HEK293 (cell line): ENCODE data around the gene MYO5B.

ENCODE experiments used
- CTCF ChIA-PET: fragments of 350-600 bp; formaldehyde crosslinking; extraction: SDS; loops from one replicate; lab custom pipeline; 2021; ENCODE audit warnings: antibody characterized with exemption; lab: Yijun Ruan, JAX
- POLR2A ChIA-PET: fragments of 300-600 bp; formaldehyde crosslinking; extraction: SDS; loops from one replicate; lab custom pipeline; 2020; ENCODE audit warnings: antibody characterized with exemption, inconsistent platforms; lab: Yijun Ruan, JAX
- H3K27ac ChIP-seq: fragments of 200-500 bp; sonication (Bioruptor generic); 2 replicates; pipeline ENCODE4 v1.5.1; 2014; ENCODE audit warnings: low read depth, low read length, control low read depth, inconsistent platforms; ENCODE audit errors: extremely low read depth
- H3K36me3 ChIP-seq, 2 experiments: fragments of 200-500 bp in 1 of 2; sonication (Bioruptor generic) in 1 of 2; 1 replicate in 1 of 2; 2 replicates in 1 of 2; pipeline ENCODE4 v1.5.1; 2014 to 2017; ENCODE audit warnings: inconsistent platforms in 2 of 2, low read length in 2 of 2; ENCODE audit not compliant: control insufficient read depth in 2 of 2, insufficient read depth in 1 of 2
- H3K4me1 ChIP-seq: fragments of 200-500 bp; sonication (Bioruptor generic); 2 replicates; pipeline ENCODE4 v1.5.1; 2014; ENCODE audit warnings: mild to moderate bottlenecking, low read length, inconsistent platforms; ENCODE audit not compliant: control insufficient read depth, insufficient read depth
- H3K4me3 ChIP-seq: 2 replicates; pipeline ENCODE4 v1.5.1; 2011; ENCODE audit warnings: low read depth, mild to moderate bottlenecking, control low read depth, low read length, moderate library complexity
- H3K9me3 ChIP-seq: fragments of 200-500 bp; sonication (Bioruptor generic); 2 replicates; pipeline ENCODE4 v1.5.1; 2014; ENCODE audit warnings: low read depth, low read length, inconsistent platforms; ENCODE audit not compliant: control insufficient read depth, insufficient read depth
- BCL11B ChIP-seq: fragments of 450-650 bp; formaldehyde crosslinking; IDR thresholded peaks from 2 replicates; pipeline ENCODE4 v1.5.1; 2016; ENCODE audit warnings: low read depth, missing biosample characterization, missing genetic modification characterization
- CTCF ChIP-seq: fragments of 450-650 bp; formaldehyde crosslinking; IDR thresholded peaks from 2 replicates; pipeline ENCODE4 v1.5.1; 2016; ENCODE audit warnings: missing biosample characterization, missing genetic modification characterization
- EGR2 ChIP-seq: fragments of 450-650 bp; formaldehyde crosslinking; IDR thresholded peaks from 2 replicates; pipeline ENCODE4 v1.5.1; 2016; ENCODE audit warnings: low read depth, missing biosample characterization, missing genetic modification characterization
- GFI1B ChIP-seq: fragments of 450-650 bp; formaldehyde crosslinking; IDR thresholded peaks from 2 replicates; pipeline ENCODE4 v1.5.1; 2016; ENCODE audit warnings: missing biosample characterization, missing genetic modification characterization
- HOXD13 ChIP-seq: sonication (generic); formaldehyde crosslinking; IDR thresholded peaks from 2 replicates; pipeline ENCODE4 v1.8.0; 2022; ENCODE audit warnings: missing genetic modification reagents, borderline replicate concordance
- KLF10 ChIP-seq: fragments of 450-650 bp; IDR thresholded peaks from 2 replicates; pipeline ENCODE4 v1.5.1; 2018; ENCODE audit warnings: missing biosample characterization, mild to moderate bottlenecking, missing genetic modification characterization
- PRDM2 ChIP-seq: fragments of 450-650 bp; formaldehyde crosslinking; IDR thresholded peaks from 2 replicates; pipeline ENCODE4 v1.5.1; 2016; ENCODE audit warnings: missing biosample characterization, missing genetic modification characterization, borderline replicate concordance
- SCRT2 ChIP-seq: fragments of 450-650 bp; formaldehyde crosslinking; IDR thresholded peaks from 2 replicates; pipeline ENCODE4 v1.5.1; 2016; ENCODE audit warnings: missing biosample characterization, missing genetic modification characterization
- SP3 ChIP-seq: fragments of 450-650 bp; formaldehyde crosslinking; IDR thresholded peaks from 2 replicates; pipeline ENCODE4 v1.5.1; 2016; ENCODE audit warnings: missing biosample characterization, missing genetic modification characterization
- ZBTB1 ChIP-seq: fragments of 450-650 bp; formaldehyde crosslinking; IDR thresholded peaks from 2 replicates; pipeline ENCODE4 v1.5.1; 2016; ENCODE audit warnings: missing biosample characterization, missing genetic modification characterization
- ZFP37 ChIP-seq: fragments of 450-650 bp; formaldehyde crosslinking; IDR thresholded peaks from 2 replicates; pipeline ENCODE4 v1.5.1; 2016; ENCODE audit warnings: missing biosample characterization, missing genetic modification characterization
- ZNF133 ChIP-seq: fragments of 450-650 bp; formaldehyde crosslinking; IDR thresholded peaks from 2 replicates; pipeline ENCODE4 v1.5.1; 2016; ENCODE audit warnings: missing biosample characterization, missing genetic modification characterization
- ZNF26 ChIP-seq: fragments of 450-650 bp; formaldehyde crosslinking; IDR thresholded peaks from 2 replicates; pipeline ENCODE4 v1.5.1; 2016; ENCODE audit warnings: missing biosample characterization, missing genetic modification characterization
- ZNF404 ChIP-seq: fragments of 450-650 bp; formaldehyde crosslinking; IDR thresholded peaks from 2 replicates; pipeline ENCODE4 v1.5.1; 2017; ENCODE audit warnings: missing biosample characterization, missing genetic modification characterization
- ZNF423 ChIP-seq: fragments of 450-650 bp; formaldehyde crosslinking; IDR thresholded peaks from 2 replicates; pipeline ENCODE4 v1.5.1; 2016; ENCODE audit warnings: missing biosample characterization, missing genetic modification characterization
- ZNF488 ChIP-seq: fragments of 450-650 bp; formaldehyde crosslinking; IDR thresholded peaks from 2 replicates; pipeline ENCODE4 v1.5.1; 2016; ENCODE audit warnings: missing biosample characterization, missing genetic modification characterization
- ZNF513 ChIP-seq: fragments of 450-650 bp; IDR thresholded peaks from 2 replicates; pipeline ENCODE4 v1.5.1; 2018; ENCODE audit warnings: missing biosample characterization, missing genetic modification characterization
- ZNF558 ChIP-seq: fragments of 450-650 bp; formaldehyde crosslinking; IDR thresholded peaks from 2 replicates; pipeline ENCODE4 v1.5.1; 2016; ENCODE audit warnings: missing biosample characterization, missing genetic modification characterization
- ZNF660 ChIP-seq: fragments of 450-650 bp; IDR thresholded peaks from 2 replicates; pipeline ENCODE4 v1.5.1; 2018; ENCODE audit warnings: missing biosample characterization, mild to moderate bottlenecking, missing genetic modification characterization
- ZNF704 ChIP-seq: fragments of 450-650 bp; formaldehyde crosslinking; IDR thresholded peaks from 2 replicates; pipeline ENCODE4 v1.5.1; 2016; ENCODE audit warnings: missing biosample characterization, missing genetic modification characterization
- ZNF776 ChIP-seq: fragments of 450-650 bp; formaldehyde crosslinking; IDR thresholded peaks from 2 replicates; pipeline ENCODE4 v1.5.0; 2017; ENCODE audit warnings: missing biosample characterization, missing genetic modification characterization, borderline replicate concordance
- ZNF785 ChIP-seq: fragments of 450-650 bp; formaldehyde crosslinking; IDR thresholded peaks from 2 replicates; pipeline ENCODE4 v1.5.1; 2016; ENCODE audit warnings: missing biosample characterization, missing genetic modification characterization

The MYO5B gene

GRCh38 chr18:50053111-50053510, 141.8 kb downstream of the MYO5B start:
- CTCF ChIA-PET = interaction anchor here (0.5 to 2.0 kb wide), 3 partner anchors 8 to 321 kb away, joined by 3 to 7 read pairs (median 3); no protein-coding TSS in a partner anchor
- Histone ChIP-seq H3K4me1 (no peaks in the 10 kb centered on the region), H3K9me3 (no peaks in the 10 kb centered on the region), H3K36me3 (no peaks in the 10 kb centered on the region), H3K27ac (no peak overlapping the region), H3K4me3 (no peak overlapping the region)
- POLR2A ChIA-PET = no interaction called here
- TF ChIP-seq ZNF133 (tag by site-specific recombination) (no peak), SCRT2 (no peak), ZBTB1 (tag by site-specific recombination) (no peak), GFI1B (tag by site-specific recombination) (no peak), BCL11B (tag by site-specific recombination) (no peak), PRDM2 (tag by site-specific recombination) (no peak), CTCF (tag by site-specific recombination) (no peak), ZNF776 (tag by site-specific recombination) (no peak), ZFP37 (tag by site-specific recombination) (no peak), ZNF558 (no peak)
- TF ChIP-seq, all 188 proteins: peak for 0

- CTCF ChIA-PET = interaction anchor here (0.6 to 2.8 kb wide), 10 partner anchors 10 to 157 kb away, joined by 3 to 20 read pairs (median 4); partner anchors contain the start of gene MYO5B
- no peaks in the 10 kb centered on the region for H3K36me3 ChIP-seq
- H3K9me3 ChIP-seq = no peaks in the 10 kb centered on the region
- no peak overlapping the region for H3K27ac ChIP-seq
- POLR2A ChIA-PET = no interaction called here
- no peak overlapping the region for H3K4me3 ChIP-seq
- no peaks in the 10 kb centered on the region for H3K4me1 ChIP-seq
- TF ChIP-seq KLF10 (tag by site-specific recombination) (no peak), ZNF26 (no peak), SP3 (tag by site-specific recombination) (no peak), ZNF488 (tag by site-specific recombination) (no peak), EGR2 (tag by site-specific recombination) (no peak), HOXD13 (CRISPR knock-in tag) (no peak), ZNF660 (no peak), ZNF704 (no peak), ZNF423 (tag by site-specific recombination) (no peak), ZNF513 (no peak), ZNF404 (tag by site-specific recombination) (no peak), ZNF785 (no peak)
Measured at GRCh38 chr18:50051288-50051687, 143.7 kb downstream of the MYO5B start.
